ENCODE measurements around the gene RNF225. TPM values are rescaled to one million over a fixed set of nuclear protein-coding genes. Genes with fewer than 3 reads are reported as not detected.

RNF225 gene
- total RNA-seq, 1 experiment from 2014 or later: 0.73 TPM

DNA sequence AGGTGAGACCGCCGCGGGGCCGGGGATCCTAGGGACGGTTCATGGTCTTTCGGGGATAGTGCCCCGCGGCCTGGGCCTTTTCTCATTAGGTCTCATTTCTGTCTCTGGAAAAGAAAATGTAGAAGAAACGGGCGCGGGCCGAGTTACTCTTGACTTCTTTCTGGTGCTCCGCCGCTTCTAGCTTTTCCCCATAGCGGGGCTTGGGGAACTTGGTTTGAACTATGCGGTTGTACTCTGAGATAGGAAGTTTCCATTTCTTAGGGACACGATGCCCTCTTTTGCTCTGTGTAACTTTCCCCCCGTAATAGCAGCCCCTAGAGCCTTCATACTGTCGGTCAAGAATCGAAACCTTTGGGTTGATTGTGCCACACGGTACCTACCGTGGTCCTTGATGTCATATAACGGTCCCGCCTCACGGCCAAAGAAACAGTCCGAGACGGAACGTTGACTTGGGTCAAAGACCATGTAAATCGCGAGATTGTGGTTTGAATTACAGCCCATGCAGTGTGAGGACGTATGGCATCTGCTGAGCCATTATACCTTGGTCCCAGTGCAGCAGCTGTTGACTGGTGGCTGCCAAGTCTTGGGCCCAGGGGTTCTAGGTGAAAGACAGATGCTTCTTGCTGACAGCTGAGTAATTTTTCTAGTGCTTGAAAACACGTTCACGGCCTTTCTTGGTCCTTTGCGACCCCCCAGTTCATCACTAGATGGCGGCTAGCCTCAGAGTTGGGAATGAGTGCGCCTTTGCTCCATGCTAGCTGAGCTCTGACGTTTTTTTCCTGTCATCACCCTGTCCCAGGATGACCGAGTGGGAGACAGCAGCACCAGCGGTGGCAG, 7.9 kb upstream of the RNF225 start:
- ChIA-PET POLR2A (interaction anchor here (1.0 kb wide), 1 partner anchor 21 kb away, joined by 5 read pairs; the partner anchor contains the start of gene ZNF584), CTCF (interaction anchor here (0.8 kb wide), 1 partner anchor 76 kb away, joined by 3 read pairs; no protein-coding TSS in a partner anchor)
- intact Hi-C loops (cut with micrococcal nuclease; ENCODE audit: unreplicated experiment): loop anchor here (1.0 to 2.0 kb wide), 3 partner anchors 111 to 157 kb away; partner anchors contain the start of genes TRIM28 and ZBTB45
- Histone ChIP-seq H3K27me3 (replicated peaks; ENCODE audit: control insufficient read depth, insufficient read depth, low read length) (no peaks in the 10 kb centered on the region), H3K9me3 (no peaks in the 10 kb centered on the region), H3K4me1 (peaks cover 15% of the 10 kb centered on the region), H3K4me3 (ENCODE audit: low read depth, low read length) (peak overlapping the region; percentile 58), H3K36me3 (ENCODE audit: control insufficient read depth, insufficient read depth, low read length) (peaks cover 1% of the 10 kb centered on the region; the same call in 1 of the 2 replicates)
- BruUV-seq (replicated peaks): TSS peak; percentile 43
- Mint-ChIP-seq H3K9me3 (ENCODE audit: unreplicated experiment) (no peaks in the 10 kb centered on the region), H3K36me3 (ENCODE audit: insufficient read depth, unreplicated experiment) (peaks cover 69% of the 10 kb centered on the region), H3K4me3 (ENCODE audit: unreplicated experiment) (peak overlapping the region; percentile 85), H3K27me3 (ENCODE audit: insufficient read depth, unreplicated experiment) (no peaks in the 10 kb centered on the region), H3K4me1 (ENCODE audit: low read depth, unreplicated experiment) (peaks cover 7% of the 10 kb centered on the region), H3K27ac (ENCODE audit: unreplicated experiment) (peak overlapping the region; percentile 96)
- TF ChIP-seq, protein P1, sequence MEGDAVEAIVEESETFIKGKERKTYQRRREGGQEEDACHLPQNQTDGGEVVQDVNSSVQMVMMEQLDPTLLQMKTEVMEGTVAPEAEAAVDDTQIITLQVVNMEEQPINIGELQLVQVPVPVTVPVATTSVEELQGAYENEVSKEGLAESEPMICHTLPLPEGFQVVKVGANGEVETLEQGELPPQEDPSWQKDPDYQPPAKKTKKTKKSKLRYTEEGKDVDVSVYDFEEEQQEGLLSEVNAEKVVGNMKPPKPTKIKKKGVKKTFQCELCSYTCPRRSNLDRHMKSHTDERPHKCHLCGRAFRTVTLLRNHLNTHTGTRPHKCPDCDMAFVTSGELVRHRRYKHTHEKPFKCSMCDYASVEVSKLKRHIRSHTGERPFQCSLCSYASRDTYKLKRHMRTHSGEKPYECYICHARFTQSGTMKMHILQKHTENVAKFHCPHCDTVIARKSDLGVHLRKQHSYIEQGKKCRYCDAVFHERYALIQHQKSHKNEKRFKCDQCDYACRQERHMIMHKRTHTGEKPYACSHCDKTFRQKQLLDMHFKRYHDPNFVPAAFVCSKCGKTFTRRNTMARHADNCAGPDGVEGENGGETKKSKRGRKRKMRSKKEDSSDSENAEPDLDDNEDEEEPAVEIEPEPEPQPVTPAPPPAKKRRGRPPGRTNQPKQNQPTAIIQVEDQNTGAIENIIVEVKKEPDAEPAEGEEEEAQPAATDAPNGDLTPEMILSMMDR (IDR thresholded peaks at IDR 0.05; ENCODE audit: insufficient read depth in 1 of 2, low read depth in 1 of 2, low read length in 1 of 2, severe bottlenecking in 1 of 2, unreplicated experiment in 1 of 2): peak in 1 of 2 experiments; percentile 14
- no peak for DNase-seq

DNA sequence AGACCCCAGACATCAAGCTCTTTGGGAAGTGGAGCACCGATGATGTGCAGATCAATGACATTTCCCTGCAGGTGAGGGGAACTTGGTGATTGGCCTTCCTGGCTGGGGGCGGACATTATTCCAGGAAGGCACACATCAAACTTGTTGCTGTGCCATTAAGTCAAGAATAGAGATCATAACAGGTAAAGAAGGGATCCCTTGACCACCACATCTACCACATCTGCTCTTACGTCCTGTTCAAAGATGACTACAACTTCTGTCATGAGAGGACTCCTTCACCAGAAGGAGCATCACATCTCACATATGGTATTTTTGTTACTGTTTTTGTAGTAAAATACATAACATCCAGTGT, 7.3 kb upstream of the RNF225 start:
- H3K36me3 ChIP-seq (ENCODE audit: control insufficient read depth, insufficient read depth, low read length): peaks cover 2% of the 10 kb centered on the region; the same call in 1 of the 2 replicates

More for the DNA sequence above, 7.3 kb upstream of the RNF225 start:
- peak overlapping the region; percentile 58 for H3K4me3 ChIP-seq (ENCODE audit: low read depth, low read length)
- intact Hi-C loops (cut with micrococcal nuclease; ENCODE audit: unreplicated experiment): no loop called here
- Mint-ChIP-seq H3K36me3 (ENCODE audit: insufficient read depth, unreplicated experiment) (peaks cover 75% of the 10 kb centered on the region), H3K4me1 (ENCODE audit: low read depth, unreplicated experiment) (peaks cover 7% of the 10 kb centered on the region), H3K9me3 (ENCODE audit: unreplicated experiment) (no peaks in the 10 kb centered on the region), H3K27me3 (ENCODE audit: insufficient read depth, unreplicated experiment) (no peaks in the 10 kb centered on the region), H3K4me3 (ENCODE audit: unreplicated experiment) (peak overlapping the region; percentile 85), H3K27ac (ENCODE audit: unreplicated experiment) (peak overlapping the region; percentile 96)
- no peaks in the 10 kb centered on the region for H3K9me3 ChIP-seq
- H3K4me1 ChIP-seq: peaks cover 15% of the 10 kb centered on the region
- TF ChIP-seq, protein P1 (IDR thresholded peaks at IDR 0.05; ENCODE audit: insufficient read depth in 1 of 2, low read depth in 1 of 2, low read length in 1 of 2, severe bottlenecking in 1 of 2, unreplicated experiment in 1 of 2): no peak
- H3K27me3 ChIP-seq (replicated peaks; ENCODE audit: control insufficient read depth, insufficient read depth, low read length): no peaks in the 10 kb centered on the region
- no peak for DNase-seq
- ChIA-PET POLR2A (interaction anchor here (1.0 kb wide), 1 partner anchor 20 kb away, joined by 5 read pairs; the partner anchor contains the start of gene ZNF584), CTCF (no interaction called here)
- no TSS peak for BruUV-seq (replicated peaks)

All from Caco-2 (cell line).